Body of pancreas (tissue), 4 donors: ENCODE results near the gene DACH1.

Experiments used
- POLR2A ChIP-seq, 3 donors: fragments of 450-650 bp; IDR thresholded peaks; one replicate each; pipeline ENCODE4 v1.6.1; 2016; ENCODE audit warnings: antibody characterized with exemption in 3 of 3, mild to moderate bottlenecking in 2 of 3
- TF ChIP-seq, protein P1 (sequence below), 7 experiments: fragments of 450-650 bp in 4 of 7; fragments of 200-600 bp in 3 of 7; sonication (generic) in 3 of 7; IDR thresholded peaks; one replicate each; pipeline ENCODE4 v1.5.1; 2016 to 2019; ENCODE audit warnings: antibody characterized with exemption in 7 of 7

DNA sequence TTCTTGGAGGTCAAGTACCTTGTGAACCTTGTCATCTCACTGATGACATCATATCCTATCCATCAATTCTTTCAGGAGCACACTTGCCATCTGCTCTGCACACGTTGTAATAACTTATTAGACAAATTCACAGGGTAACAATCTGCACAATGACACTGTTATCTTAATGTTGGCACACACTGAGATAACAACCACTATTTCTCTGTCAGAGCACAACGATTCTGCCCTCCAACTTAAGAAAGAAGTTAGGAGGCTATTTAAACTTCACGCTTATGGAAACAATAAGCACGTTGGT lies 351.3 kb downstream of the DACH1 start:
- no peak for TF ChIP-seq POLR2A (IDR thresholded peaks at IDR 0.05)
- TF ChIP-seq, protein P1, sequence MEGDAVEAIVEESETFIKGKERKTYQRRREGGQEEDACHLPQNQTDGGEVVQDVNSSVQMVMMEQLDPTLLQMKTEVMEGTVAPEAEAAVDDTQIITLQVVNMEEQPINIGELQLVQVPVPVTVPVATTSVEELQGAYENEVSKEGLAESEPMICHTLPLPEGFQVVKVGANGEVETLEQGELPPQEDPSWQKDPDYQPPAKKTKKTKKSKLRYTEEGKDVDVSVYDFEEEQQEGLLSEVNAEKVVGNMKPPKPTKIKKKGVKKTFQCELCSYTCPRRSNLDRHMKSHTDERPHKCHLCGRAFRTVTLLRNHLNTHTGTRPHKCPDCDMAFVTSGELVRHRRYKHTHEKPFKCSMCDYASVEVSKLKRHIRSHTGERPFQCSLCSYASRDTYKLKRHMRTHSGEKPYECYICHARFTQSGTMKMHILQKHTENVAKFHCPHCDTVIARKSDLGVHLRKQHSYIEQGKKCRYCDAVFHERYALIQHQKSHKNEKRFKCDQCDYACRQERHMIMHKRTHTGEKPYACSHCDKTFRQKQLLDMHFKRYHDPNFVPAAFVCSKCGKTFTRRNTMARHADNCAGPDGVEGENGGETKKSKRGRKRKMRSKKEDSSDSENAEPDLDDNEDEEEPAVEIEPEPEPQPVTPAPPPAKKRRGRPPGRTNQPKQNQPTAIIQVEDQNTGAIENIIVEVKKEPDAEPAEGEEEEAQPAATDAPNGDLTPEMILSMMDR (IDR thresholded peaks at IDR 0.05), result no peak
